HG03175 (cell line): Measurements from ENCODE around the gene MOB2.
"Not testable (repeated sequence)": the region's sequence is repeated elsewhere in the genome, so short reads cannot be mapped to it uniquely, and the experiment has no call there.

ENCODE experiments used
- ATAC-seq: cut with Tn5 transposase; IDR thresholded peaks from one replicate; pipeline ENCODE4 v1.9.1; 2021; ENCODE audit warnings: mild to moderate bottlenecking, moderate library complexity; ENCODE audit not compliant: unreplicated experiment

The MOB2 gene

DNA sequence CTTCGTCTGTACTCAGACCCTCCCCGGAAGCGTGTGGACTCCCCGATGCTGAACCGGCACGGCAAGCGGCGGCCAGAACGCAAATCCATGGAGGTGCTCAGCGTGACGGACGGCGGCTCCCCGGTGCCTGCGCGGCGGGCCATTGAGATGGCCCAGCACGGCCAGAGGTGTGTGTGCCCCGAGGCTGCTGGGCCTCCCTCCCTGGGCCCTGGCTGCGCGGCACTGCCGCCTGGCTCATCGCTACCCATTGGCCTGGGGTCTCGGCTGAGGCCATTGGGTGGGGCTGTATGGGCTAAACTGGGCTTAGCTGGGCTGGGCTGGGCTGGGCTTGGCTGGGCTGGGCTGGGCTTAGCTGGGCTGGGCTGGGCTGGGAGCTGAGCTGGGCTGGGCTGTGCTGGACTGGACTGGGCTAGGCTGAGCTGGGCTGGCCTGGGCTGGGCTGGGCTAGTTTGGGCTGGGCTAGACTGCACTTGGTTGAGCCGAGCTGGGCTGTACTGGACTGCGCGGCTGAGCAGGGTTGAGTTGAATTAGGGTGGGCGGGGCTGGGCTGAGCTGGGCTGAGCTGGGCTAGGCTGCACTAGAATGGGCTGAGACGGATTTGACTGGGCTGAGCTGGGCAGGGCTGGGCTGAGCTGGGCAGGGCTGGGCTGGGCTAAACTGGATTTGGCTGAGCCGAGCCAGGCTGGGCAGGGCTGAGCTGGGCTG, 40.7 kb downstream of the MOB2 start:
- ATAC-seq = no peak

DNA sequence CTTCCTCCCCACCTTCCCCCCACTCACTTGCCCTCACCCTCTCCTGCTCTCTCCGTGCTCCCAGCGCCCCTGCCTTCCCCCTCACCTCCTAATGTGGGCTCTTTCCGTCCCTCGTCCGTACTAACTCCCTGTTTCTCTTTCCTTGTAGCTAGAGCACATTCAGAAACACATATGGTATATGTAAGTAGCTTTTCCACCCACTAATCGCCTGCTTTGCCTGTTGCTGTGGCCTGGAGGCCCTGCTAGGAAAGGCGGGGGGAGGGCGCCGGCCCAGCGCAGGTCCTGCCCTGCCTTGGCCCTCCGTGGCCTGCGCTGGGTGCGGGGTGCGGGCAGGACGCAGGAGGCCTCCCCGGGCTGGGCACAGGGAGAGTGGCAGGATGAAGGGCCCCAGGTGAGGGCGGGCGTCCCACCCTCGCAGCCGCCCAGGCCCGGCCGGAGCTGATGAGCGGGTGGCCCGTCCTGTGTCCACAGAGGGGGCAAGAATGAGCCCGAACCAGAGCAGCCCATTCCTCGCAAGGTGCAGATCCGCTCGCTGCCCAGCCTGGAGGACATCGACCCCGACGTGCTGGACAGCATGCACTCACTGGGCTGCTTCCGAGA, 41.7 kb downstream of the MOB2 start:
- no peak for ATAC-seq

DNA sequence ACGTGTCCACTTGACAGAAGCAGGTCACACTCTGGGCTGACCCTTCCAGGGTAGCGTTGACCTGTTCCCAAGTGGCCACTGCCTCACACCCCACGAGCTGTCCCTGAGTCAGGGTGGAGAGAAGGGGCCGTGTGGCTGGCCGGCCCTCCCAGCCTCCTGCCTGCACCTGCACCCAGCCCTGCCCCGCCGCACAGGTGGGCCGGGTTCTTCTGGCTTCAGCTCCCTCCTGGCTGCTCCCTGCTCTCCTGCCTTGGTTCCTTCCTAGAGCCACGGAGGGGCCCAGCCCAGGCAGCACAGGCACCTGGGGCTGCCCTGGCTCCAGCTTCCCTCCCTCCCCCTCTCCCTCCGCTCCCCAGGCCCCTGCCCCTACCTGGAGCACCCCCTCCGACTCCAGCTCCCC, 42.3 kb downstream of the MOB2 start:
- no peak for ATAC-seq

DNA sequence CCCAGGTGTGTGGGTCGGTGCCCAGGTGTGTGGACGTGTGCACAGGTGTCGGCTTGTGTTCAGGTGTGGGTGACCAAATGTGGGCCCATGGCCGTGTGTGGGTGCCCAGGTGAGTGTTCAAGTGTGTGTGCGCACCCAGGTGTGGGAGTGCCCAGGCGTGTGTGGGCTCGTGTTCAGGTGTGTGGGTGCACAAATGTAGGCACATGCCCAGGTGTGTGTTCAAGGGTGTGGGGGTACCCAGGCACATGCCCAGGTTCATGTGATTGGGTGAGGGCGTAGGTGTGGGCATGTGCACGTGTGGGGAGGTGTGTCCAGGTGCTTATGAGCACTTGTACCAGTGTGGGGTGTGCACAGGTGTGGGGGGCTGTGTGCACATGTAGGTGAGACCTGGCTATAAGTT, 42.8 kb downstream of the MOB2 start:
- no peak for ATAC-seq

DNA sequence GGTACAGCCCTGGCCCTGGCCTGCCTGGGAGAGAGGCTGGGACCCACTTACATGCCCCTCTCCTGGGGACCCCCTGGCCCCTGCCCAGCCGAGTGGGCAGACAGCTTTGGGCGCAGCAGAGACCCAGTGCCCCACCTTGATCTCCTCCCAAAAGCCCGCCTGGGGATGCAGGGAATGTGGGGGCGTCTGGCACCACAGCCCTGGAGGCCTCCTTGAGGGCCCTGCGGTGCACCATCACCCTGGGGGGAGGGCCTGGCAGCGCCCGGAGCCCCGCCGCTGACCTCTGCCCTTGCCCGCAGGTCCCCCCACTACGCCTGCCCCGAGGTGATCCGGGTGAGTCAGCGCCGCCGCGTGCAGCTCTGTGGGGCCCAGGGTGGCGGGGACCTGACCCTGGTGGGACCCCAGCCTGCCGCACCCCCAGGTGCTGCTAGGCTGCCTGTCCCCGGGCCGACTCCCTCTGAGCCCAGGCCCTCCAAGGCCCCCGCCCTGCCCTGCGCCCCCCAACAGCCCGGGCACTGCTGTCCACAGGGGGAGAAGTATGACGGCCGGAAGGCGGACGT, 43.7 kb downstream of the MOB2 start:
- no peak for ATAC-seq

DNA sequence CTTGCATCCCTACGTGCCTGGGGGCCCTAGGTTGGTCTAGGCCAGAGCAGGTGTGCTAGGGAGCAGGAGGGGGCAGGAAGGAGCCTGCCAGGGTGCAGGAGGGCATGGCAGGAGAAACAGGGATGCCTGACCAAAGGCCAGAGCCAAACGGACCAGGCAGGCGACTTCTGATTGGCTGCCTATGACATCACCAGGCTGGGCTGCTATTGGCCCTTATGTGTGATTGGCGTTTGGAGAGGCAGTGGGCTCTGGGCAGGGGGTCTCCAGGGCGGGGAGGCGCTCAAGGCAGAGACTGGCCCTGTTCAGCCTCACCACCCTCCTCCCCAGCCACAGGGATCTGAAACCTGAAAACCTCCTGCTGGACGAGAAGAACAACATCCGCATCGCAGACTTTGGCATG, 44.4 kb downstream of the MOB2 start:
- no peak for ATAC-seq

DNA sequence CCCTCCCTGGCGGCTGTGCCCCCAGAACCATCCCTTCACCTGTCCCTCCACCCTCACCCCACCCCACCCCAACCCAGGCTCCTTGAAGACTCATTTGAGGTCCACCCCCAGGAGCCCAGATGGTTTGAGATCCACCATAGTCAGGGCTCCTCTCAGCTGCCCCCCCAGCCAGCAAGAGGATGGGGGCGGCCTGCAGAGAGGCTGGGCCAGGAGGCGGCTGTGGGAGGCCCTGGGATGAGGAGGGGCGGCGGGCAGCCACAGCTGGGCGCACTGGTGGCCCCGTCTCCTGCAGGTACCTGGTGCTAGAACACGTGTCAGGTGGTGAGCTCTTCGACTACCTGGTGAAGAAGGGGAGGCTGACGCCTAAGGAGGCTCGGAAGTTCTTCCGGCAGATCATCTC, 46.1 kb downstream of the MOB2 start:
- ATAC-seq = no peak

DNA sequence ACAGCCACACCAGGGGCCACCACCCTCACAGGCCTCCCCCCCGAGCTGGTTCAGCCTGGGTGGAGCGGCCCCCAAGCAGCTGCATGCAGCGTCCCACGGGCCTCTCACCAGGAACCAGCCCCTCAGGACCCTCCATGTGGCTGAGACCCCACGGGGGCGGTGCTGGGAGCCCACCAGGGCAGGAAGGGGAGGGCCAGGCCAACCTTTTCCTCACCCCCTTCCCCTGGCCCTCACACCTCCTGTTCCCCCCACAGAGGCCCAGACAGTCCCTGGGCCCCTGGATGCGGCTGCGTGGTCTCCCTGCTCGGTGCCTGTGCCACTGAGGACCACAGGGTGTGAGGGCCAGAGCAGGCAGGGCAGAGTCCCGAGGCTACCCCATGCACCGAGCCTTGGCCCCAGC, 46.5 kb downstream of the MOB2 start:
- ATAC-seq = no peak

DNA sequence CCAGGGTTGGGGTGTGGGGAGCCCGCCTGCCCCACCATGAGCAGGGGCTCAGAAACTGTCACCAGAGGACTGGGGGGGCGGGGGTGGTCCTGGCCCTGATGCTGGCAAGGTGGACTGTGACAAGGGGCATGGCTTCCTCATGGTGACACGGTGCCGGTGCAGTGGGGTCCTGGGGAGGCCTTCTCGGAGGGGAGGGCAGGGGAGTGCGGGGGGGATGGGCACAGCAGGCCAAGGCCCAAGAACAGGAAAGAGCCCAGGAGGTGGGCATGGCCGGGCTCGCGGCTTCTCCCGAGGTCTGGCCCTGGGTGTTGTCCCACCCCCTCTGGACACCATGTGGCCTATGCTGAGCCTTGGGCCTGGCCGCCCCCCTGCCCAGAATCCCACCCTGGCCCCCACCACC, 47.2 kb downstream of the MOB2 start:
- no peak for ATAC-seq

DNA sequence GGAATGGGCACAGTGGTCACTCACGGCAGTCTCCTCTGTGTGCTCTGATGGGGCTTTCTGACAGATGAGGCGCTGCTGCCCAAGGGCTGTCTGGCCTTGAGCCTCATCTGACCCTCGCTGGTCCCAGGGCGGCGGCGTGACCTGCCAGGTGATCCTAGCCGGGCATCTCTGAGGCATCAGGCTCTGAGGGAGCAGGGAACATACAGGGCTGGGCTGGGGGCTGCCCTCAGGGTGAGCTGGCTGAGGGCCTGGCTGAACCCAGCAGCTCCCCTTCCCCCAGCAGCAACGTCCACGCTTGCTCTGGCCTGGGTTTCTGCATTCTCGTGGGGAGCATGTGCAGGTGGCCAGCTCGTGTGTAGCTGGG, 47.6 kb downstream of the MOB2 start:
- ATAC-seq = no peak

DNA sequence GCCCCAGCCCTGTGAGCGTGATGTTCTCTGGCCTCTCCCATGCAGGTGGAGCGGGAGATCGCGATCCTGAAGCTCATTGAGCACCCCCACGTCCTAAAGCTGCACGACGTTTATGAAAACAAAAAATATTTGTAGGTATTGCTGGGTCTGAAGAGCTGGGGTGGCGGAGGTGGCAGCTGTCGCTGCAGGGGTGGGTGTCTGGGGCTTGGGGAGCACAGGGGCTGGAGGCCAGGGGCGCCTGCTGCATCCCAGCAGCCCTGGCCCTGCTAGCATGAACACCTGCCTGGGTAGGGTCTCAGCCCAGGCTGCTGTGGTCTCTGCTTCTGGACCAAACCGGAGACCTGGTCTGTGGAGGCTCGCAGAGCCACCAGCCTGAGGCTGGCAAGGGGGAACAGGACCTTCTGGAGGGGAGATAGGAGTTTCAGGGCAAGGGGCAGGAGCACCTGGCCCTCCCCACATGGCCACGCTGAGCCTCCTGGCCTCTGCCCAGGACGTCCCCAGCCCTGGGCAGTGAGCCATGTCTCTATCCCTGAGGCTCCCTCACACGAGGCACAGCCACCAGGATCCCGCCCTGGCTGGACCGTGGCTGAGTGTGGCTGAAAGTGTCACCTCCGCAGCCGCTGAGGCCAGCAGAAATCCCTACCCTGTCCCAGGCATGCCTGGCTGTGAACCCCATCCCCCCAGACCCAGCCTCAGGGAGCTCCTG, 48.2 kb downstream of the MOB2 start:
- no peak for ATAC-seq

DNA sequence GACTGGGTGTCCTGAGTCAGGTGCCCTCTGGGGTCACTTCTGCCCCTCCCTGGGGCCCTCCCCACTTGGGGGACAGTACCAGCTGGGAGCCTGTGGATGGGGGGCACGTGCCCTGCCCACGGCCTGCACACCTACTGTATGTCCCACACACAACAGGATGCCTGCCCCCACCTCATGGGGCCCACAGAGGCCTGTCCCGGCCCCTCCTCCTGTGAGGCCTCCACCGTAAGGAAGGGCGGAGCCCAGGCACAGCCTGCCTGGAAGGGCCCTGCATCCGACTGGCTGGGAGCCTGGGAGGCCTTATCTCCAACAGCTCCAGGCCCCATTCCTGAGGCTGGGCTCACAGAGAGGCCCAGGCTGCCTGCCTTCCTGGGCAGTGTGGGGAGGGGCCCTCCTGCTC, 49.1 kb downstream of the MOB2 start:
- ATAC-seq = no peak

DNA sequence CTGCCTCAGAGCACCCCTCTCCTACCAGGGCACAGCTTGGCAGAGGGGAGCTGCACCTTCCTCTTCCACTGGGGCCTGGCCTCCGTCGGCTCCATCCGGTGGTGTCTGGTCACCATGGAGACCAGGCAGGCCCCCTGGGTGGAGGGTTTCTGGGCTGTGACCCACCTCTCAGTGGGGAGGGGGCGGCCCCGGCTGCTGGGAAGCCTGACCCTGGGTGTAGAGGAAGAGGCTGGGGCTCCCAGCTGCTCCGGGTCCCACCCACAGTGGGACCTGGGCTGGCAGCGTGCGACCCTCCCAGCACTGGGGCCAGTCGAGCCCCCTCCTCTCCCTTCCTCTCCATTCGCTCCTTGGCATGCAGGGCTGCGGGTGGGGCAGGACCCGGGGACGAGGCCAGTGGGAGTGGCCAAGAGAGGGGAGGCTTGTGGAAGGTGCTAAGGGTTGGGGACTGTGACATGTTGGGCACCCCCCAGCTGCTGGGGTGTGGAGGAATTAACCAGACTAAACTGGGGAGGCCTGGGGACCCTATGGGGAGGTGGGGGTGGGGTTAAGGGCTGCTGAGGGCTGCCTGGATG, 50.0 kb downstream of the MOB2 start:
- ATAC-seq = no peak

DNA sequence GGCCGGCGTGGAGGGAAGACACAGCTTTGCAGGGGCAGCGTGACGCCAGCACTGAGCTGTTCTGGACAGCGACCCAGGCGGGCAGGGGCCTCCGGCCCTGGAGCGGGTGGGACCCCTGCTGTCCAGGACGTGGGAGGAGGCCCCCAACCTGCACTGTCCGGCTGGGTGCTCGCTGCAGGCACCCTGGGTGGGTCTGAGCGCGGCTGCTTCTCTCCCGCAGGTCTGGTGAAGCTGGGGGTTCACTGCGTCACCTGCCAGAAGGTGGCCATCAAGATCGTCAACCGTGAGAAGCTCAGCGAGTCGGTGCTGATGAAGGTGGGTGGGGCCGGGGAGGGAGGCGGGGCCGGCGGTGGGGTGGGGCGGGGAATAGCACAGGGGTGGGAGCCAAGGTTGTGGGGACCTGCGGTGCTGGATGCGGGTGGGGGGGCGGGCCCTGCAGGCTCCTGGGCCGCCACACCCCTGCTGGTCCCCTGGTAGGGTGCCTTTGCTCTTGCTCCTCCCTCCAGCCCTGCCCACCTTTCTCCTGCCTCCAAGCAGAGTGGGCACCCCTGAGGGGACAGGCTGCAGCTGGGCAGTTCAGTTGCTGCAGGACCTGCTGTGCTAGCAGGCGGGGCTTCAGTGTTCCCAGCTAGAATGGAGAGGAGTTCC, 50.6 kb downstream of the MOB2 start:
- no peak for ATAC-seq

DNA sequence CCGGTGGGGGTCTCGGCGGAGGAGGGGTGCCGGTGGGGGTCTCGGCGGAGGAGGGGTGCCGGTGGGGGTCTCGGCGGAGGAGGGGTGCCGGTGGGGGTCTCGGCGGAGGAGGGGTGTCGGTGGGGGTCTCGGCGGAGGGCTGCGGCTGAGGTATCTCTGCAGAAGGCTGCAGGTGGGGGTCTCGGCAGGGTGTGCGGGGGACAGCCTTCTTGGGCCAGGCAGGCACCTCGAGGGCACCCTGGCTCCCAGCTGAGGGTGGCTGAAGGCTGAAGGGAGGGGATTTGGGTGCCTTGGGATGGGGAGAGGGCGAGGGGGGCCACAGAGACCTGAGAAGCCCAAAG, 51.1 kb downstream of the MOB2 start:
- not testable (repeated sequence) for ATAC-seq

DNA sequence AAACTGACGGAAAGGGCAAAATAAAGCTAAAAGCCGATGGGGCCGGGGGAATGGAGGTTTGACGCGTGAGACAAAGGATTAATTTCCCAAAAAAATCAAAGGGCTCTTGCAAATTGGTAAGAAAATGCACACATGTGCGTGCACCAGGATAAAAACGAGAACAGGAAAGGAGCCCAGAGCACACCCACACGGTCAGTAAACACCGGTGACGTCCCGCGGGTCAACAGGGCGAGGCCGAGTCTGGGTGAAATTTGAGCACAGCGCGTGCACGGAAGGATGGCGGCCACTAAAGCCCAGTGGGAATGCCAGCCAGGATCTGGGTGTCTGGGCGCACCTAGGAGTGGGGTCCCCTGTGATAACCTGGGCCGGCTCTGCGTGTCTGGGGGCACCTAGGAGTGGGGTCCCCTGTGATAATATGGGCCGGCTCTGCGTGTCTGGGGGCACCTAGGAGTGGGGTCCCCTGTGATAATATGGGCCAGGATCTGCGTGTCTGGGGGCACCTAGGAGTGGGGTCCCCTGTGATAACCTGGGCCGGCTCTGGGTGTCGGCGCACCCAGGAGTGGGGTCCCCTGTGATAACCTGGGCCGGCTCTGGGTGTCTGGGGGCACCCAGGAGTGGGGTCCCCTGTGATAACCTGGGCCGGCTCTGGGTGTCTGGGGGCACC, 52.5 kb downstream of the MOB2 start:
- ATAC-seq = no peak

DNA sequence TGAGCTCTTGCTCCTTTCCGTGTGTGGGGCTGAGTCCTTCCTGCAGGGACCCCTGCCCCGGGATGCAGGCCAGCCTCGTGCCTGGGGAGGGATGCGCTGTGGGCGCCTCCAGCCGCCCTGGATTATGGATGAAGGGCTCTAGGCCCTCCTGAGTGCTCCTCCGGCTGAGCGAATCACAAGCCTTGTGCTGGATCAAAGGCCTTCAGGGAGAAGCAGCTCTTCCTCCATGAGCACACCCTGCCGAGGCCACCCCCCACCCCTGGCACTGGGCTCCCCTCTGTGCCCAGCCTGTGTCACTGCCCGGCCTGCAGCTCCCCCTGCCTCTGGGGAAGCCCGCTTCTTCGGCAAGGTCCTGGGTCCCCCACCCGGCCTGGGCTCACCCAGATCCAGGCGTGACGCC, 53.0 kb downstream of the MOB2 start:
- no peak for ATAC-seq

DNA sequence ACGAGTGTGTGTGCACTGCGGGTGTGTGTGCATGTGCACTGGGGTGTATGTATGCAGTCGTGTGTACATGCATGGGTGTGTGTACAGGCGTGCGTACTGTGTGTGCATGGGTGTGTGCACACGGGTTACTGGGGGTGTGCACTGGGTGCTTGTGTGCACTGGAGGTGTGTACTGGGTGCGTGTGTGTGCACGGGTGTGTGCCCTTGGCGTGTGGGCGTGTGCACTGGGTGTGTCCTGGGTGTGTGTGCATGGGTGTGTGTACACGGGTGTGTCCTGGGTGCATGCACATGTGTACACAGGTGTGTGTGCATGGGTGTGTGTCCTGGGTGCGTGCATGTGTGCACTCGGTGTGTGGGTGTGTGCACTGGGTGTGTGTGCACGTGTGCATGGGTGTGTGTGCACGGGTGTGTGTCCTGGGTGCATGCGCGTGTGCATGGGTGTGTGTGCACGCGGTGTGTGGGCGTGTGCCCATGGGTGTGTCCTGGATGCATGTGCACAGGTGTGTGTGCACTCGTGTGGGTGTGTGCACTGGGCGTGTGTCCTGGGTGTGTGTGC, 57.7 kb downstream of the MOB2 start:
- ATAC-seq = no peak

DNA sequence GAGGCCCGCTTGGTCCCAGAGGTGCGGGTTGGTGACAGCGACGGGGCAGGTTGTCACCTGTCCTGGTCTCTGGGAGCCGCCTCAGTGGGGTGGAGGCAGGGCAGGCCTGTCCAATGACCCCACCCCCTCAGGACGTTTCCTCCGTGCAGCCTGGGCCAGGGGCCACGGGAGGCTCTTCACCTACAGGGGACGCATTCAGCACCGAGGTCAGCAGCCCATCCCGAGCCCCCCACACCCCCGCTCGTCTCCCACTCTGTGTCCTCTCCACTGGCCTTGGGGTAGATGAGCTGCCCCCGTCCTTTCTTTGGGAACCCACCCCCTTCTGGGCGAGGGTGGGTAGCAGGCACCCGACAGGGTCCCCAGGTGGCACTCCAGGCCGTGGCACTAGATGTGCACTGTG, 61.1 kb downstream of the MOB2 start:
- no peak for ATAC-seq

DNA sequence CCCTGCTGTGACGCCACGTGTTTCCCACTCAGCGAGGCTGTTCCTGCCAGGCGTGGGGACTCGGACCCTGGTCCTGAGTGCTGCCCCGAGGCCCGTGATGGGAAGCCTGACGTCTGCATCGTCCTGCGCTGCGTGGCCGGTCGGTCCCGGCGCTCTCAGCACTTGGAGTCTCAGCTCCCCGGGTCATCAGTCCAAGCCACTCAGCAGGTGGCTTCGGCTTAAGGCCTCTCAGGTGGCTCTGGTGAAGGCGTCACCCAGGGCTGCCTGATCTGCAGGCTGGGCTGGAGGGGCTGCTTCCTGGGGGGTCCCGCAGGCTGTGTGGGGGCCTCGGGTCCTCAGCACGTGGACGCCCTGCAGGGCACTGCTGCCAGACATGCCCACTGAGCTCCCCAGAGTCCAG, 61.6 kb downstream of the MOB2 start:
- no peak for ATAC-seq

DNA sequence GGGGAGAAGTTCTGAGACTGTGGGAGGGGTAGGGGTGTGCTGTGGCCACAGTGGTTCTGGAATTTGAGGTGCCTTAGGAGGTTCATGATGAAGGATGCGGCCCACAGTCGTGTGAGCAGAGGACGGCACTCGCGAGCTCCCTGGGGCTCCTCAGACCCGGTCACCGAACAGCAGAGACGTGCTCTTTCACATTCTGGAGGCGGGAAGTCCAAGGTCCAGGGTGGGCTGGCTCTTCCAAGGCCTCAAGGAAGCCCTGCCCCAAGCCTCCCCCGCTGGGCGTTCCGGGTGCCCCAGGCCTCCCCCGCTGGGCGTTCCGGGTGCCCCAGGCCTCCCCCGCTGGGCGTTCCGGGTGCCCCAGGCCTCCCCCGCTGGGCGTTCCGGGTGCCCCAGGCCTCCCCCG, 63.2 kb downstream of the MOB2 start:
- ATAC-seq = not testable (repeated sequence)
